IPS-20b (cell line): ENCODE results near the gene MYBBP1A.

ENCODE experiments used
- H3K27ac ChIP-seq: one replicate; pipeline ENCODE4 v1.5.1; 2013; ENCODE audit warnings: low read length
- H3K27me3 ChIP-seq: 2 replicates; pipeline ENCODE4 v1.6.1; 2013; ENCODE audit warnings: mild to moderate bottlenecking, low read length, inconsistent platforms; ENCODE audit not compliant: insufficient read depth
- H3K36me3 ChIP-seq: 2 replicates; pipeline ENCODE4 v1.6.1; 2013; ENCODE audit warnings: low read depth, mild to moderate bottlenecking, inconsistent platforms, low read length, moderate library complexity; ENCODE audit not compliant: insufficient read depth
- H3K4me1 ChIP-seq: 2 replicates; pipeline ENCODE4 v1.6.1; 2013; ENCODE audit warnings: mild to moderate bottlenecking, control low read depth, inconsistent platforms, low read length, moderate library complexity; ENCODE audit not compliant: insufficient read depth
- H3K4me3 ChIP-seq: 2 replicates; pipeline ENCODE4 v1.5.1; 2013; ENCODE audit warnings: mild to moderate bottlenecking, low read length, inconsistent platforms
- H3K9ac ChIP-seq: 2 replicates; pipeline ENCODE4 v1.6.1; 2013; ENCODE audit warnings: low read depth, mild to moderate bottlenecking, inconsistent platforms, low read length, moderate library complexity
- H3K9me3 ChIP-seq: 2 replicates; pipeline ENCODE4 v1.6.1; 2013; ENCODE audit warnings: mild to moderate bottlenecking, low read depth, low read length, inconsistent platforms; ENCODE audit not compliant: insufficient read depth

Gene MYBBP1A

DNA sequence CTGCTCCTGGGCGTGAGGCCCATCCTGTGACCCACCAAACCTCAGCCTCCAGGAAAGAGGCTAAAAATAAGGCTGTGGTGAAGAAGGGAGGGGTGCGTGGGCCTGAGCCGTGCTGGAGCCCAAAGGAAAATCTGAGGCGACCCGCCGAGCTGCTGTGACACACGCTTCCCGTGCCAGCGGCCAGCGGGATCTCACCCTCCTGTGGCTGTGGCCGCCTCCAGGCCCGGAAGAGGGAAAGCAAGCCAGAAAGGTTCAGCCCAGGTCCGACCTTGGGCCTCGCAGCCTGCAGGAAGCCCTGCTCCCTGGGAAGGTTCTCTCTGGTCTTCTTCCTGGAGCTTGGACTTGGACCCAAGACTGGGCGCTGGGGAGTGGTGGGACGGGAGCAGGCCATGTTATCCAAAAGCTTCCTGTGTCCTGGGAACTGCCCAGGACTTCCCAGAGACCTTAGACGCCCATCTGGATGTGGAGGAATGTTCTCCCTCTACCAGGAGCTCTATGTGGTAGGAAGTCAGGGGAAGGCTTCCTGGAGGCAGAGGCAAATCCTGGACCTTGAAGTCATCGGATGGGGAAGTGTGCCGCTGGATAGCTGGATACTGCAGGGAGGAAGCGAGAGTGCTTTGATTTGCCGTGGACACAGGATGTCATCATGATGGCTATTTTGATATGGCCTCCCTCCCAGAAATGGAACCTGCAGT lies 45.1 kb downstream of the MYBBP1A start:
- Histone ChIP-seq H3K4me3 (no peak overlapping the region), H3K27ac (no peak overlapping the region), H3K4me1 (no peaks in the 10 kb centered on the region; the same call in 1 of the 2 replicates)

DNA sequence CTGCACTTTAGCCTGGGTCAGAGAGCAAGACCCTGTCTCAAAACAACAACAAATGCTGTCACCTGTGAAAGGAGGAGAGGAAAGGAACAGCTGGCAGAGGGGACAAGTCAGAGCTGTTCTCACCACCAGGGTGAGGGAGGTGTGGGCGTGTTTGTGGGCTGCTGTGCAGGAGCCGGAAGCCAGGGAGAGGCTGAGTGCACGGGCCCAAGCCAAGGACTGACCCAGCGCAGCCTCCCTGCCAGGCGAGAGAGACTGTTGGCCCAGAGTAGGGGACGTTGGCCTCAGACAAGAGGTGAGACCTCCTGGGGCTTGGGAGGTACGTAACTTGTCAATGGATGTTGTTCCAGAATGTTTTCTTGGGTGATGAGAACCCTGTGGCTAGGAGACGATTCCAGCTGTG lies 45.8 kb downstream of the MYBBP1A start:
- no peak overlapping the region for H3K9ac ChIP-seq
- H3K4me3 ChIP-seq, result no peak overlapping the region
- peaks cover 10% of the 10 kb centered on the region; the same call in 1 of the 2 replicates for H3K27me3 ChIP-seq
- H3K36me3 ChIP-seq, result no peaks in the 10 kb centered on the region
- no peaks in the 10 kb centered on the region; the same call in 1 of the 2 replicates for H3K4me1 ChIP-seq
- H3K27ac ChIP-seq, result no peak overlapping the region
- no peaks in the 10 kb centered on the region for H3K9me3 ChIP-seq

More for the DNA sequence above, 45.1 kb downstream of the MYBBP1A start:
- H3K36me3 ChIP-seq, result no peaks in the 10 kb centered on the region
- H3K9me3 ChIP-seq, result no peaks in the 10 kb centered on the region
- peaks cover 10% of the 10 kb centered on the region; the same call in 1 of the 2 replicates for H3K27me3 ChIP-seq
- H3K9ac ChIP-seq, result no peak overlapping the region

GRCh38 chr17:4508207-4508606 lies 47.0 kb downstream of the MYBBP1A start:
- H3K9me3 ChIP-seq, result no peaks in the 10 kb centered on the region
- no peak overlapping the region for H3K4me3 ChIP-seq
- H3K4me1 ChIP-seq, result no peaks in the 10 kb centered on the region; the same call in 1 of the 2 replicates
- no peak overlapping the region for H3K9ac ChIP-seq
- no peaks in the 10 kb centered on the region for H3K36me3 ChIP-seq
- no peak overlapping the region for H3K27ac ChIP-seq
- H3K27me3 ChIP-seq, result peaks cover 10% of the 10 kb centered on the region; the same call in 1 of the 2 replicates

DNA sequence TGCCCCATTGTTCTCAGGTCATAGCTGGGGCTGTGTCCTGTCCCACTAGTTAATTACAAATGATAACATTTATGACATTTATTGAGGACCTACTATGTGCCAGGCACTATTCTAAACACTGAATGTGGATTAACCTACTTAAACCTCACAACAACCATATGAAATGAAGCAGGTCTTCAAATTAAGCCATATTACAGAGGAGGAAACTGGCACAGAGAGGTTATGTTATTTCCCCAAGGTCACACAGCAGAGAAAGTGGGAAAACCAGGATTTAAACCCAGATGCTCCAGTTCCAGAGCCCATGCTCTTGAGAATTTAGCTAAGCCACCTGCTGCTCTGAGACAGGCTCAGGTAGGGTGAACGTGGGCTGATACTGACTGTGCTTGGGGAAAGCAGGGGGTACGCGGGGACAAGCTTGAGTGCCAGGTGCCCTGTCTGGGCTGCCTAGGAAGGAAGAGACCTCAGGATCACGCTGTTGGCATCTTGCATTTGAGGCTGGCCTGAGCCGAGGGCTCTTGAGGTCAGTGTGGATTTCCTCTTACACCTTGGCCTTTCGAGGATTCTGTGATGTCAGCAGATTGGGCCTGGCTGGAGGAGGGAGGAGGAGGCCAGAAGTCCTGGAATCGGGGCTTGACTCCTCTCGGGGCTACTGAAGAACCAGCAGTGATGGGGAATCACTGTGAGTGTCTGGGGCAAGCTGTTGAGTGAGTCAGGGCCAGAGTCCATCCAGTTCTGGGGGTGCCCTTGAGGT lies 47.6 kb downstream of the MYBBP1A start:
- Histone ChIP-seq H3K27me3 (peaks cover 12% of the 10 kb centered on the region; the same call in 1 of the 2 replicates), H3K4me3 (no peak overlapping the region), H3K4me1 (no peaks in the 10 kb centered on the region)

DNA sequence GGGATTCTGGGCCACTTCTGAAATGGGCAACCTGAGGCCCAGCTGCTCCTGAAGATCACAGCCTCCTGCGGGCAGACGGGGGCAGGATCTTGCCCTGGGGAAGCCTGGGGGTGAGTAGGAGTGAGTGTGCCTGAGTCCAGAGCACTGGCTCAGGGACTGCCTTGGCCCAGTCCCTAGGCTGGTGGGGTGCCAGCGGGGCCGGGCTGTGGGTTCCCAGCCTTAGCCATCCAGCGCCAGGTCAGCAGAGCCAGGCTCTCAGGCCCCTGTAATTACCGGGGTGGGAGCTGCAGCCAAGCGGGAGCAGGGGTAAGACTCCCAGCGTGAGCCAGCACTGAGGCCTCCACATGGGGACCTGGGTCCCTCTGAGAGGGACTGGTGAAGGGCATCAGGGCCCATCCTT lies 48.3 kb downstream of the MYBBP1A start:
- Histone ChIP-seq H3K9ac (no peak overlapping the region), H3K27ac (no peak overlapping the region), H3K4me3 (no peak overlapping the region), H3K27me3 (peaks cover 16% of the 10 kb centered on the region), H3K9me3 (no peaks in the 10 kb centered on the region), H3K36me3 (no peaks in the 10 kb centered on the region), H3K4me1 (no peaks in the 10 kb centered on the region)

More for the DNA sequence above, 47.6 kb downstream of the MYBBP1A start:
- no peak overlapping the region for H3K9ac ChIP-seq
- no peaks in the 10 kb centered on the region for H3K9me3 ChIP-seq
- no peak overlapping the region for H3K27ac ChIP-seq
- no peaks in the 10 kb centered on the region for H3K36me3 ChIP-seq

- Histone ChIP-seq H3K27me3 (peaks cover 21% of the 10 kb centered on the region), H3K9me3 (no peaks in the 10 kb centered on the region), H3K4me1 (no peaks in the 10 kb centered on the region), H3K27ac (no peak overlapping the region), H3K4me3 (no peak overlapping the region), H3K9ac (no peak overlapping the region), H3K36me3 (no peaks in the 10 kb centered on the region)
These were observed 48.9 kb downstream of the MYBBP1A start for GRCh38 chr17:4506175-4506813.

- Histone ChIP-seq H3K9ac (no peak overlapping the region), H3K36me3 (no peaks in the 10 kb centered on the region), H3K4me3 (no peak overlapping the region), H3K27ac (no peak overlapping the region), H3K27me3 (peaks cover 24% of the 10 kb centered on the region), H3K9me3 (no peaks in the 10 kb centered on the region), H3K4me1 (no peaks in the 10 kb centered on the region)
These were observed 50.0 kb downstream of the MYBBP1A start for GRCh38 chr17:4505187-4505586.

DNA sequence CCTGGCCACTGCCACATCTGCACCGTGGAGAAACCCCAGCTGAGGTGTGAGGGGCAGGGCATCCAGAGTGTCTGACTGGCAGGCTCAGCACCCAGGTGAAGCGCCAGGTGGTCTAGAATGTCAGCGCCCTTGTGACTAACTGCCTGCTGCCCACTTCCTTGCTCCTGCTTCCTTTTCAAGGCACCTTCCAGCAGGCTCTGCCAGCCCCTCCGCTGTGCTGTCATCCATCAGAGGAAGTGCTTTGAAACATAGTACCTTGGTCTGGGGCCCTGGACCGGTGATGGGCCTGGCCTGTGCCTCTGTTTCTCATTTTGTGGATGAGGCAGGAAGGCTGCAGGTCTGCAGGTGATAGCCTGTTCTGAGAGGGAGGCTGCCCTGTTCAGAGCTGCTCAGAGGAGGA lies 51.0 kb downstream of the MYBBP1A start:
- peaks cover 33% of the 10 kb centered on the region for H3K27me3 ChIP-seq
- H3K9ac ChIP-seq, result no peak overlapping the region
- no peak overlapping the region for H3K27ac ChIP-seq
- no peak overlapping the region for H3K4me3 ChIP-seq
- no peaks in the 10 kb centered on the region for H3K9me3 ChIP-seq
- H3K4me1 ChIP-seq, result no peaks in the 10 kb centered on the region
- no peaks in the 10 kb centered on the region for H3K36me3 ChIP-seq

- Histone ChIP-seq H3K36me3 (no peaks in the 10 kb centered on the region), H3K4me1 (no peaks in the 10 kb centered on the region), H3K4me3 (no peak overlapping the region), H3K9ac (no peak overlapping the region), H3K27me3 (peaks cover 35% of the 10 kb centered on the region), H3K27ac (no peak overlapping the region), H3K9me3 (no peaks in the 10 kb centered on the region)
These were observed 51.7 kb downstream of the MYBBP1A start for GRCh38 chr17:4503283-4504025.

GRCh38 chr17:4502466-4503154 lies 52.6 kb downstream of the MYBBP1A start:
- Histone ChIP-seq H3K9me3 (no peaks in the 10 kb centered on the region), H3K4me3 (no peak overlapping the region), H3K4me1 (peaks cover 2% of the 10 kb centered on the region; the same call in 1 of the 2 replicates), H3K27me3 (peaks cover 44% of the 10 kb centered on the region), H3K27ac (no peak overlapping the region), H3K36me3 (no peaks in the 10 kb centered on the region), H3K9ac (no peak overlapping the region)
